GM19240 (cell line): ENCODE measurements around the gene CLRN2.
"Not testable (repeated sequence)": the region's sequence is repeated elsewhere in the genome, so short reads cannot be mapped to it uniquely, and the experiment has no call there.

Experiments
- DNase-seq: peaks from one replicate; pipeline ENCODE4 v3.0.0; 2011; ENCODE audit warnings: low spot score; ENCODE audit not compliant: insufficient read length

CLRN2 gene

DNA sequence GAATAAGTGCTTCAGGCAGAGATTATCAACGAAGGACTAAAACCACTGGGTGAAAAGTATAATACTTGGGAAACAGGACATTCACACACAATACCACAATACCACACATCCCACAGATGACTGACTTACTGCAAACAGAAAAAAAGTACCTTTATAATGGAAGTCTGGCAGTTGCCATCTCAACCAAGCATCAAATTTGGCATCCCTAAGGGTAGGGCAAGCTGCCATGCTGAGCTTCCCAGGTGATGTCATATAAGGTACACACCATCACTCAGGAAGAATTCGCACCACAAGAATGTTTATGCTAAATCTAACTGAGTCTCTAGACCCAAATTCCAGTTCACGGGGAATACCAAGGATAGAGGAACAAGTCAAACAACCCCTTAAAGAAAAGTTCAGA is 12.2 kb upstream of the CLRN2 start:
- no peak for DNase-seq

DNA sequence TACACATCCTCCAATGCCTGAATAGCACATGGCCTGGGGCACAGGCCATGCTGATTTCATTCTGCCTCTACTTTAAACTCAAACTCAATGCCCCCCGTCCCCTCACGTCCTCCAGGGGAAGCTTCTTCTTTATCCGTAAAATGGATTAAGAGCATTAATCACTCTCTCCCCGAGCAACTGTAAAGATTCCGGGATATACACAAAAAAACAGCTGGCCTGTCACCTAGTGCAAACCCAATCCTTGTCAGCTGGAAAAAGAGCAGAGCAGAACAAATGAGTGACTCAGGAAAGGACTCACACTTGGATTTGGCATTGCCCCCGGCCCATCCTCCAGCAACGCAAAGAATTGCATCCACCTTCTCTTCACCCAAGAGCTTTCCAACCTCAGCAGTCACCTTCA is 10.9 kb upstream of the CLRN2 start:
- no peak for DNase-seq

DNA sequence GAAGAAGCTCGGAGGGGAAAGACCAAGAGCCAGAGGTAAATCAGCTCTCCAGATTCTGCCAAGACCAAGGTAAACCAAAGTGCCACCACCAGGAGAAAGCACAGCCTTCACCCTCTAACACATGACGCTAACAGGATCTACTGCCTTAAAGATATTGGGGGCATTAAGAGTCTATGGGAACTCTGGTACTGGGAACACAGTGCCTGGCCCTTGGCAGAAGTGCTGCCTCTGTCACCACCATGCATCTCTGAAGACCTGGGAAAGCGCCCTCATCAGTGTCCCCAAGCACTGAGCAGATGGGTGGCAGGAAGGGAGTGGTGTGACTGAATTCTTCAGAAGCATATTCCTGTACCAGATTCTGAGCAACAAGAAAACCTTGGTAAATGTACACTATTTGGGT is 4.4 kb upstream of the CLRN2 start:
- DNase-seq, result no peak

DNA sequence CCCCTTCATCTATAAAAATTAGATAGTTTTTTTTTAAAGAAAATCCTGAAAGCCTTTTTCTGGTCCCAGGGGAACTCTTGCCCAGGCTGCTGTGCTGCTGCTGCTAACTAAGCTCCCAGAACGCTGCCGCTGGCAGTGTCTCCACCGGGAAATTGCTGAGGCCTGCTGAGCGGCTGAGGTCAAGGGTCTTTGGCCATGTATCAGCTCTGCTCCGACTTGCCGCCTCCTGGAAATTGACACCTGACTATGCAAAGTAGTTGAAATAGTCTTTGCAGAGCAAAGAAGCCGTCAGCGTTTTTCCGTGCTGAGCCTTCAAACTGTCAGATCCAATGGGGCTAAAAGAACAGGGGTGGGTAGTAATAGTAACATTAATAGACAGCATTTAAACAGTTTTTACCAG is 3.9 kb upstream of the CLRN2 start:
- no peak for DNase-seq

DNA sequence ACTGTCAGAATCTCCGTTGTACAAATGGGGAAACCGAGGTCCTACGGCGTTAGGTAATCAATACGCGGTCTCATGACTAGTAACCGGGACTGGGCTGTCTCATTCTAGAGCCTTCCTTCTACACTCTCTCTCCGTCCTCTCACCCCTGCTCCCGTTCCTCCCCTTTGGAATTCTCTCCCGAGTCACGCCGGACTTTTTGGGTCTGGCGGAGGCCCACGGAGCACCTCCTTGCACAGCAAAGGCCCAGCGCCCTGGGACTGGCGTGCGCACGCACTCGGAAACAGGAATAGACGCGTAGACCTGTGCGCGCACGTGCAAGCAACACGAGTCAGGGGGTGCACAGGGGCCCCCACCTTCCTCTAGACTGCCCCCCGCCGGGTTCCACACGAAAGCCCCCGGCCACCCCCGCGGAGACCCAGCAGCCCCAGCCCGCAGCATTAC is 3.4 kb upstream of the CLRN2 start:
- DNase-seq, result peak; percentile 11

DNA sequence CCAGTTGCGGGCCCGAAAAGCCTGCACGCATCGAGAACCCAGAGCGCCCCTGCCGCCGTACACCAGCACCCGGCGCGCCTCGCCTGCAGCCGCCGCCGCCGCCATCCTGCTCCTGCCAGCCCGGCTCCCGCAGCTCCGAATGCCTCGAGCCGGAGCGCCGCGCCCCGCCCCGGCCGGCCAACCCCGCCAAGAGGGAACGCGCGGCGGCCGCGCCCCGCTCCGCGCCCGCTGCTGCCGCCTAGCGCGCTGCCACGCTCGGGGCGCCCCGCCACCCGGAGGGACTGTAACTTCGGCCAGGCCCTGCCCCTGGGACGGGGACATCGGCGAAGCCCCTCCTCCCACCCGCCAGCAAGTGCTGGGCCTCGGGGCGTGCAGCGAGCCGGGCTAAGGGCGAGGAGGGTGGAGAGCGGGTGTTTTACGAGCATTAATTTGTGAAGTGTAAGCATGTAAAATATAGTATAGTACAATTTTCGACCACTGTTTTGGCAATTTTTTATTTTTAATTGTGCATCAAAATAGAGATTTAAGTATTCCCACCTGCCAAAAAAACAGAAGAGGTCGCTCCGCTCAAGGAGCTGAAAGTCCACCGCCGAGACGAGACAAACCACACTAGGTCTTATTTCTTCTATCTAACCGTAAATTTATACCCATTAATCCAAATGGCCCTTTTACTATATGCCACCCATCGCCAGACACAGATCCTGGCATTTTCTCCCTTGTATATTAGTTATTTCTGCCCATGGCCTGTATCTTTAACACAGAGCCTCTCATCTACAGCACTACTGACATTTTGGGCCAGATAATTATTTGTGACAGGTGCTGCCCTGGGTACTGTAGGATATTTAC is 2.8 kb upstream of the CLRN2 start, which contains the start of gene QDPR:
Gene QDPR (minus strand): TSS at position 141 of the 846 bp plus-strand sequence. CDS start 36 bp downstream, at position 105.
- DNase-seq, result peak; percentile 76

DNA sequence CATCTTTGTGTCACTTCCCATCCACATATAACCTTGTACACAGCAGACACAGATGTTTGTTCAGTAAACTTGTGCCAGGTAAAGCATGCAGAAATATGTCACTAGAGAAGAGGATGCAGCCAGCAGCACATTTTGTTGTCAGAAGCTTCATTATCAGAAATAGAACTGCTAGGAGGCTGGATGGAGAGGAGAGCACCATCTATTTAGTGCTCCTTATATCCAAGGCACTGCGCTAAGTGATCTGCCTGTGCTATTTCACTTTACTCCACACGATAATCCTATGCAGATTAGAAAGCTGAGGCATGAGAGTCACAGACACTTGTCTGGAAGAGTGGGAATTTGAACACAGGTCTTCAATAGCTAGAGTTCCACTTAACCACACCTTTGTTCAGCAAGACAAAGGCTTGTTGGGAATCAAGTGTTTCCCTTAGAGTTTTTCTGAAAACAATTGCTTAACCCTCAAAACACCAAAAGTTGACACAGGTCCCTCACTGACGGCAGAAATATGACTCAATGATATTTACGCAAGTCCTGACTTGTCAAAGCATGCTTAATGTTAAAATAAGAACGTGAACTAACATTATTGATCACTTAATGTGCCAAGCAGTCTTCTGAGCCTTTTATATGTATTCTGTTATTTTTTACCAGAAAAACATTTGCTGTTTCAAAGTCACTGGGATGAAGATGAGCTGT is 1.8 kb upstream of the CLRN2 start:
- DNase-seq, result no peak

DNA sequence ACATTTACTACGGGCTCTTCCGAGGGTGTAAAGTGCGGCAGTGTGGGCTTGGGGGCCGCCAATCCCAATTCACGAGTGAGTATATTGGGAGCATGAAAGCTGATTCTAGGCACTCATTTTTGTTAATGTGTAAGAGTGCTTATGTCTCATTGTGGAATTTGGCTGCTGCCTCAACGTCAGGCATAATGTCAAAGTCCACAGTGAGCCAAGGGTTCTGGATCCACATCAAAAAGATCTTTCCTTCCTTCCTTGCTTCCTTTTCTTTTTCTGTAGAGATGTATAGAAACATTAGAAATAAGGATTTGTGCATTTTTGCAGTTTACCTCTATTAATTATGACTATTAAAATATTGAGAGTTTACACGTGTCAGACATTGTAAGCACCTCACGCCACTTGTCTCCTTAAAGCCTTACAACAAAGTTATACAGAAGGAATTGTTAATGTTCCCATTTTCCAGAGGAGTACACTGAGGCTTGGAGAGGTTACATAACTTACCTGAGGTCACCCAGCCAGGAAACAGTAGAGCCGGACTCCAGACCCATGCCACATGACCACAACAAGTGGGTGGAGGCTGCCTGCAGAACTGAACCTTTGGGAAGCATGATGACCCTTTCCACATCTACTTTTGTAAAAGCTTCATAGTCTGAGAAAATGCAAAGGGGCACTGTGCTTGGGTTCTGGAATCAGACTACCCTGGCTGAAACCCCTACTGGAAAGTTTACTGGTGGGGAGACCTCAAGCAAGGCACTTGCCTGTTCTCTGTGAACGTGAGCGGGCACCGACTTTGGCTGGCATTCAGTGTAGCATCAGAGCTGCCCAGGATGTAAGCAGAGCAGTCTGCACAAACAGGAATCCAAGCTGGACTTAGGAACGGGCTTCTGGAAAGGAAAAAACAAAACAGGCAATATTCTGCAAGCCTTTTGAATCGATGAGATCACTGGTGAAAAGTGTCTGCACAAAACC is 761 bp downstream of the CLRN2 start:
- DNase-seq, result no peak

DNA sequence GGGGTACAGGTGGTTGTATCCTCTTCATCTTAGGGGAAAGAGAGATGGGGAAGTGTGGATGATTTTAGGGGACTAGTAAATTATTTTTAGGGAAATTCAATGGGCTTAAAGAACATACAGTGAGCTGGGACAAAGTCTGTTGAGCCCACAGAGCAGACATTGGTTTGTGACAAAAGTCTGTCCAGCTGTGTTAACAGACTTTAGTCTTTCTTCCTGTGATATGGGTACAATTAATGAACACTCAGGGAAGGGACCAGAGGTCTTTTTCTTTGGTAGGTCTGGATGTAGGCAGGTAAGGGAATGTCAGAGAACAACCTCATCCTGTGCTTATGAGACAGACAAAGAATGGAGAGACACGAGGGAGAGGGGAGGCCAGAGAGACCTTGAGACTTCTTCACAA is 2.0 kb downstream of the CLRN2 start:
- DNase-seq, result no peak

DNA sequence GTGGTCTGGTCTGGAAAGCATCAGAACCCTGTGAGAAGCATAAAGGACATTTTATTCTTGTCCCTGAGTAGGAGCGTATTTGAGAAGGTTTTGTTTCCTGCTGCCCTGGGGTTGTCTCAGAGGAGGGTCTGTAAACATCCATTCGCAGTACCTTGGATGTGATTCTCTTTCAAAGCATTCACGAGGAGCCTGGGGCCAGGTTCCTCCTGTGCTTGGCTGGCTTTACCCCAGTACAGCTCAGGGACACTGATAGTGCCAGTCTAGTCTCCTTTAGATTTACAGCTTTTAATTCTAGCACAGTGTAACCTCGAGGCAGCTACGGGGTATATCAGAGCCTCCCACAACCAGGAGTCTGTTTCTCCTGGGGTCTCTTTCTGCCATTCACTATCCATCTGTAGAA is 2.7 kb downstream of the CLRN2 start:
- DNase-seq, result no peak

DNA sequence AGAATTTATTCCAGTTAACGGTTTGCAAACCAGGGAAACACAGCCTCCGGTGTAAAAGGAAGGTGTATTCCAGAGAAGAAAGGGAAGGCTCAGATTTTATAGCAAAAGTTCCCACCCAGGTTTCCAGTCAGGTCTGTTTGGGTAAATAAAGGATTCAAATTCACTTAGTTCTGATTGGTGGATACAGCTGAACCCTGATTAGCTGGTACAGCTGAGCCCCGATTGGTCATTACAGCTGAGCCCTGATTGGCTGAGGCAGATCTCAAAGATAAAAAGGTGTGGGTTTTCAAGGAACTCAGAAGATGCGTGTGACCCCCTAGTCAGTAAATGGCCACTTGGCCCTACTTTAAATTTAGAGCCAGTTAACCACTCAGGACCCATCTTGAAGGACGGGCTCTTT is 6.6 kb downstream of the CLRN2 start:
- DNase-seq, result no peak

DNA sequence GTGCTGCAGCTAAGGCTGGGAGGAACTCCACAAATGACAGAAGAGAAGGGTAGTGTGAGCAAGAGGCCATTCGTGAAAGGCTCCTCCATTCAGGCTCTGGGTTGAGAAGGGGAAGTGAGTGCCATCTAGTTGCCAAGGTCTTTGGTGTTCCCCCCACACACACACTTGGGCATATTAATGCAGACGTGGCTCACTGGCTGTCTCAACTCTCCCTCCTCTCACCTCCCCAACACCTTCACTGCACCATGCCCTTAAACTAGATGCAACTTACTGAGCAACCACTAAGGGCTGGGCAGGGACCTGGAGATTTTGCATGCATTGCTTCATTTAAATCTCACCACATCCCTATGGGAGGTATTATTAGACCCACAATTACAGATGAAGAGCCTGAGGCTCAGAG is 8.7 kb downstream of the CLRN2 start:
- DNase-seq, result no peak

DNA sequence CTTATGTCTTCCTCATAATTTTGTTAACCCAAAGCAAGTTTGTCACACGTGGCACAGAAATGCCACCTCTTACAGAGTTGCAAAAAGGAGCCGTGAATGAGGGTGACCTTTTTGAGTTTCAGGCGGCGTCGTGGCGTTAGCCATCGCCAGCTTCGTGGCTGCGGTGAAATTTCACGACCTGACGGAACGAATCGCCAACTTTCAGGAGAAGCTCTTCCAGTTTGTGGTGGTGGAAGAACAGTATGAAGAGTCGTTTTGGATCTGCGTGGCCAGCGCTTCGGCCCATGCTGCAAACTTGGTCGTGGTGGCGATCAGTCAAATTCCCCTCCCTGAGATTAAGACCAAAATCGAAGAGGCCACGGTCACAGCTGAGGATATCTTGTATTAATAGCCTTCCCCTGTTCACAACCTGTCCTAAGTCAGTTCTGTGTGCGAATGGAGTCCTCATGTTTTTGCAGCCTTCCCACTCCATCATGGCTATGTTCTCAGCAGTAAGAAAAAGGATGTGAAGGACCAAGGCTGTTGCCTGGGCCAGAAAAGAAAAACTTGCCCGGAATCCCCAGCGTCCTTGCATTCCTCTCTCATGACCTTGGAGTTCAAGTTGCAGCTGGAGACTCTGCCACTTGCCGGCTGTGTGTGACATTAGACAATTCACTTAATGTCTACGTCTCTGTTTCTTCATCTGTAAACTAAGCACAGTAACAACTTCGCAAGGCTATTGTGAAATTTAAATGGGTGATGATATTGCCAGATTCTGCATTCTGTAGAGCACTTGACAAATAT is 11.9 kb downstream of the CLRN2 start:
- no peak for DNase-seq

DNA sequence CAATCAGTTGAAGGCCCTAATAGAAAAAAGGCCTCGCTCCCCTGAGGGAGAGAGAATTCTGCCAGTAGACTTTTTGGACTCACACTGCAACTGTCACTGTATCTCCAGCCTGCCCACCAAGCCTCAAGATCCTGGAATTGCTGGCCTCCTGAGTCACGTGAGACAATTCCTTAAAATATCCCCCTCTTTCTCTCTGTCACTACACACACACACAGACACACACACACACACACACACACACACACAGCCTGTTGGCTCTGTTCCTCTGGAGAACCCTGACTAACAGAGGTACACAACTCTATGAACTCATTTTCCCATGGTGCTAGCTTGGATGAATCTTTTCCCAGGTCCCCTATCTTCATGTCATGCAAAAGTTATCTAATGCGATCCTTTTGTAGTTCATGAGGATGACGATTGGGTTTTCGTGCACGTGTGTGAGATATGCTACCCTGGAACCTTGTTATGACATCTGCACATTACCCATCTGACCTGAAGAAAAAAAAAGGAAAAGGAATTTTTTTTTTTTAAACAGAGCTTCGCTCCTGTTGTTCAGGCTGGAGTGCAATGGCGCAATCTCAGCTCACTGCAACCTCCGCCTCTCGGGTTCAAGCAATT is 13.7 kb downstream of the CLRN2 start:
- no peak for DNase-seq

DNA sequence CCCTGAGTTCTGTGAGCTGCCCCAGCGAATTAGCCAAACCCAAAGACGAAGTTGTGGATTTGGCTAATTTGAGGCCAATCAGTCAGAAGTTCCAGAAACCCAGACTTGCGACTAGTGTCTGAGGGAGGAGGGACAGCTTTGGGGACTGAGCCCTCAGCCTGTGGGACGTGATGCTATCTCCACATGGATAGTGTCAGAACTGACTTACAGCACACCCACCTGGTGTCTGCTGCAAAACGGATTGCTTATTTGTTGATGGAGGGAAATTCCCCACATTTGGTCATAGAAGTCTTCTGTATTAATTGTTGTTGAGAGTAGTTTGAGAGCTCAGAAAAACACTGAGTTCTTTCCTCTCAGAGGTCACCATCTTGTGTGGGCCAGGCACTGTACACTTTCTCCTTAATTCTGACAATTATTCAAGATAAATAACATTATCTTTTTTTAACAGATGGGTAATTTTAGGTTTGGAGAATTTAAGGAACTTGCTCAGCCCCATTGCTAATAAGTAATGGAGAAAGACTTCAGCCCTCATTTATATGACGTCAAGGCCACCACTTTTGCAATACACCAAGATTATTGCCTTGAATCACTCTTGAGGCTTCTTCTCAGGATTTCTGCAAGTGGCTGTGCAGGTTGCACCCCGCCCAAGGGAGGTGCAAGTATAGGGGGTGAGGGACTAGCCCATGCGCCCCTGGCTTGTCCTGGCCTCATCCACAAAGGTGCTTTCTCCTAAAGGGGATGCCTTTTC is 16.7 kb downstream of the CLRN2 start:
- no peak for DNase-seq

DNA sequence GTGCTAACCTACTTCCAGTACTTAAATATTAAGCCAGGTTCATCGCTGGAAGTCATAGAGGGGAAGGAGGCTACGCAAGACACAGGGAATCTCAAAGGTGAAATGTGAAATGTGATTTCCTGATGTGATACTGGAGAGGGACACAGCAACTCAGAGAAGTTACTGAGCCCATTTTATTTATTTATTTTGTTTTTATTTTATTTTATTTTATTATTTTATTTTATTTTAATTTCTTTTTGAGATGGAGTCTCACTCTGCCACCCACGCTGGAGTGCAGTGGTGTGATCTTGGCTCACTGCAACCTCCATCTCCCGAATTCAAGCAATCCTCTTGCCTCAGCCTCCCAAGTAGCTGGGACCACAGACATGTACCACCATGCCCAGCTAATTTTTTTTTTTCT is 19.7 kb downstream of the CLRN2 start:
- no peak for DNase-seq

DNA sequence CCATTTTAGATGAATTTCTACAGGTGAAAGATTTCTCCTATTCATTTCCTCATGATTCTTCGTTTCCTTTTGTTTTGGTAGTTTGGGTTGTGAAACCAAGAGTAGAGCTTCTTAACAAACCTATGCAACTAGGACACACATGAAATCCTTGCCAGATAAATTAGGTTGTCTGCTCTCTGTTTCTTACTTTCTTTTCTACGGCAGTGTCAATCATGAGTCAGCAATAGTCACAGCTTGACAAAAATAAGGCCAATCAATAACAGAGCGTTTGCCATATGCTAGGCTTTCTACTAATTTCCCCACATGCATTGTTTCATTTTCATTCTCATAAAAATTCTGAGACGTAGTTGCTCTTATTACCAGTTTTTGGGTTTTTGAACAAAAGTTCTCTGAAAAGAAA is 20.3 kb downstream of the CLRN2 start:
- no peak for DNase-seq

DNA sequence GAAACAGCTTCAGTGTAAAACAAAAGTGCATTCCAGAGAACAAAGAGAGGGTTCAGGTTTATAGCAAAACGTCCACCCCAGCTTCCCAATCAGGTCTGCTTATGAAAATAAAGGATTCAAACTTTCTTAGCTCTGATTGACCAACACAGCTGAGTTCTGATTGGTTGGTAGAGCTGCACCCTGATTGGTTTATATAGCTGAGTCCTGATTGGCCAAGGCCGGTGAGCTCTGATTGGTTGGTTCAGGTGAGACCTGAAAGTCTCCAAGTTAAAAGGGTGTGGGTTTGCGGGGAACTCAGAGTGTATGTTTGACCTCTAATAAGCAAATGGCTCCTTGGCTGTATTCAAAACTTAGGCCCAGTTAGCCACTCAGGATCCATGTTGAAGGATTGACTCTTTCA is 20.9 kb downstream of the CLRN2 start:
- no peak for DNase-seq

DNA sequence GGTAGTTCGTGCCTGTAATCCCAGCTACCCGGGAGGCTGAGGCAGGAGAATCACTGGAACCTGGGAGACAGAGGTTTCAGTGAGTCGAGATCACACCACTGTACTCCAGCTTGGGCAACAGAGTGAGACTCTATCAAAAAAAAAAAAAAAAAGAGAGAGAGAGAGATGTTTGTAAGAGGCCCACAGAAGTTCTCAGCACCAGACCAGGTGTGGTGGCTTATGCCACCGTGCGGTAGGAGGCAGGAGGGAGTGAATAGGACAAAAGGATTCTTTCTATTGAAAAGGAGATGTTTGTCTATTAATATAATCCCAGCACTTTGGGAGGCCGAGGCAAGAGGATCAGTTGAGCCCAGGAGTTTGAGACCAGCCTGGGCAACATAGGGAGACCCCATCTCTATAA is 22.1 kb downstream of the CLRN2 start:
- not testable (repeated sequence) for DNase-seq

DNA sequence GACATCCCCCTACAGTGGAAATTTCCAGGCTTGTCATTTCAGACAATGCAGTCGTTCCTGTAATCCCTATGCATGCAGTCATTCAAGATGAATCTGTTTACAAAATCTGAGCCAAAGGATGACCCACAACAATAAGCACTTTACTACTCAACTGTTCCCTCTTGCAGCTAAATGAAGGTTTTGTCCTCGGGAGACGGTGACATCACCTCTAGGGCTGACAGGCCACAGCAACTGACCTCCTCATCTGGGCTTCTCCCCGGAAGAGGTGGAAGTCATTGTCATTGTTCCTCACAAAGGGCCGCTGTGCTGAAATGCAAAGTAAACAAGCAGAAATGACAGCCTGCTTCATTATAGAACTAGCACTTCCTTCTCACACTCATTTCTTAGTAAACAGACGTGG is 29.2 kb downstream of the CLRN2 start:
- DNase-seq, result no peak
